HEK293 (cell line): ENCODE measurements around the gene ODF2.

ENCODE experiments used
- CTCF ChIA-PET: fragments of 350-600 bp; formaldehyde crosslinking; extraction: SDS; loops from one replicate; lab custom pipeline; 2021; ENCODE audit warnings: antibody characterized with exemption; lab: Yijun Ruan, JAX
- POLR2A ChIA-PET: fragments of 300-600 bp; formaldehyde crosslinking; extraction: SDS; loops from one replicate; lab custom pipeline; 2020; ENCODE audit warnings: antibody characterized with exemption, inconsistent platforms; lab: Yijun Ruan, JAX
- H3K27ac ChIP-seq: fragments of 200-500 bp; sonication (Bioruptor generic); 2 replicates; pipeline ENCODE4 v1.5.1; 2014; ENCODE audit warnings: low read depth, low read length, control low read depth, inconsistent platforms; ENCODE audit errors: extremely low read depth
- H3K36me3 ChIP-seq, 2 experiments: fragments of 200-500 bp in 1 of 2; sonication (Bioruptor generic) in 1 of 2; 1 replicate in 1 of 2; 2 replicates in 1 of 2; pipeline ENCODE4 v1.5.1; 2014 to 2017; ENCODE audit warnings: inconsistent platforms in 2 of 2, low read length in 2 of 2; ENCODE audit not compliant: control insufficient read depth in 2 of 2, insufficient read depth in 1 of 2
- H3K4me1 ChIP-seq: fragments of 200-500 bp; sonication (Bioruptor generic); 2 replicates; pipeline ENCODE4 v1.5.1; 2014; ENCODE audit warnings: mild to moderate bottlenecking, low read length, inconsistent platforms; ENCODE audit not compliant: control insufficient read depth, insufficient read depth
- H3K4me3 ChIP-seq: 2 replicates; pipeline ENCODE4 v1.5.1; 2011; ENCODE audit warnings: low read depth, mild to moderate bottlenecking, control low read depth, low read length, moderate library complexity
- H3K9me3 ChIP-seq: fragments of 200-500 bp; sonication (Bioruptor generic); 2 replicates; pipeline ENCODE4 v1.5.1; 2014; ENCODE audit warnings: low read depth, low read length, inconsistent platforms; ENCODE audit not compliant: control insufficient read depth, insufficient read depth
- EGR2 ChIP-seq: fragments of 450-650 bp; formaldehyde crosslinking; IDR thresholded peaks from 2 replicates; pipeline ENCODE4 v1.5.1; 2016; ENCODE audit warnings: low read depth, missing biosample characterization, missing genetic modification characterization
- HOXD13 ChIP-seq: sonication (generic); formaldehyde crosslinking; IDR thresholded peaks from 2 replicates; pipeline ENCODE4 v1.8.0; 2022; ENCODE audit warnings: missing genetic modification reagents, borderline replicate concordance
- PRDM1 ChIP-seq: fragments of 450-650 bp; formaldehyde crosslinking; IDR thresholded peaks from 2 replicates; pipeline ENCODE4; 2016; ENCODE audit warnings: missing biosample characterization, missing genetic modification characterization
- REPIN1 ChIP-seq: fragments of 450-650 bp; formaldehyde crosslinking; IDR thresholded peaks from 2 replicates; pipeline ENCODE4 v1.5.1; 2017; ENCODE audit warnings: missing biosample characterization, missing genetic modification characterization, low read depth
- ZFHX2 ChIP-seq: fragments of 450-650 bp; formaldehyde crosslinking; conservative IDR thresholded peaks from 2 replicates; pipeline ENCODE4 v1.5.1; 2016; ENCODE audit warnings: missing biosample characterization, missing genetic modification characterization
- ZFP37 ChIP-seq: fragments of 450-650 bp; formaldehyde crosslinking; IDR thresholded peaks from 2 replicates; pipeline ENCODE4 v1.5.1; 2016; ENCODE audit warnings: missing biosample characterization, missing genetic modification characterization
- ZFP41 ChIP-seq: fragments of 450-650 bp; formaldehyde crosslinking; IDR thresholded peaks from 2 replicates; pipeline ENCODE4 v1.5.1; 2016; ENCODE audit warnings: missing biosample characterization, missing genetic modification characterization, borderline replicate concordance
- ZNF112 ChIP-seq: fragments of 450-650 bp; formaldehyde crosslinking; IDR thresholded peaks from 2 replicates; pipeline ENCODE4 v1.5.0; 2017; ENCODE audit warnings: missing biosample characterization, missing genetic modification characterization
- ZNF37A ChIP-seq: fragments of 450-650 bp; IDR thresholded peaks from 2 replicates; pipeline ENCODE4 v1.5.1; 2018; ENCODE audit warnings: missing biosample characterization, missing genetic modification characterization
- ZNF404 ChIP-seq: fragments of 450-650 bp; formaldehyde crosslinking; IDR thresholded peaks from 2 replicates; pipeline ENCODE4 v1.5.1; 2017; ENCODE audit warnings: missing biosample characterization, missing genetic modification characterization
- ZNF571 ChIP-seq: fragments of 450-650 bp; formaldehyde crosslinking; IDR thresholded peaks from 2 replicates; pipeline ENCODE4 v1.5.0; 2017; ENCODE audit warnings: missing biosample characterization, missing genetic modification characterization
- ZNF624 ChIP-seq: fragments of 450-650 bp; formaldehyde crosslinking; IDR thresholded peaks from 2 replicates; pipeline ENCODE4 v1.5.1; 2017; ENCODE audit warnings: missing biosample characterization, missing genetic modification characterization
- ZNF670 ChIP-seq: fragments of 450-650 bp; formaldehyde crosslinking; IDR thresholded peaks from 2 replicates; pipeline ENCODE4 v1.5.1; 2016; ENCODE audit warnings: missing biosample characterization, missing genetic modification characterization, low read depth
- TF ChIP-seq, protein P1 (sequence below): fragments of 450-650 bp; formaldehyde crosslinking; IDR thresholded peaks from 2 replicates; pipeline ENCODE4 v1.5.1; 2016; ENCODE audit warnings: missing biosample characterization, missing genetic modification characterization
- TF ChIP-seq, protein P2 (sequence below): fragments of 450-650 bp; formaldehyde crosslinking; conservative IDR thresholded peaks from 2 replicates; pipeline ENCODE4 v1.5.1; 2016; ENCODE audit warnings: low read depth, missing biosample characterization, missing genetic modification characterization
- TF ChIP-seq, protein P3 (sequence below): fragments of 450-650 bp; formaldehyde crosslinking; IDR thresholded peaks from 2 replicates; pipeline ENCODE4 v1.5.1; 2016; ENCODE audit warnings: missing biosample characterization, missing genetic modification characterization
- TF ChIP-seq, protein P4 (sequence below): fragments of 450-650 bp; IDR thresholded peaks from 2 replicates; pipeline ENCODE4 v1.5.1; 2018; ENCODE audit warnings: missing biosample characterization, mild to moderate bottlenecking, missing genetic modification characterization

Gene ODF2

DNA sequence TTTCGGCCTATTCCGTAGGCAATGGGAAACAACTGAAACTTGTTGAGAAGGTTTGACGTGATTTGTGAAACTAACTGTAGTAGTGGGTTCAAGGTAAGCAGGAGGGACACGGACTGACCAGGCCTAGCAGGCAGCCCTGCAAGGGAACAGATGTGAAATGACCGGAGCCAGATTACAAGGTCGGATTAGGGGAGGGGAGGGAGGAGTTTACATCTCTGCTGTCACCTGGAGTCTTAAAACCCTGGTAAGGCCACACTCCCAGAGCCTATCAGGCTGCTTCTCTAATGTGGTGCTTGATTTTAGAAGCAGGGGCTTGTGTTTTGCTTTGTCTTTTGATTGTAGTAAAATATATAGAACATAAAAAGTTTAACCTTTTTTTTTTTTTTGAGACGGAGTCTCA lies 93.1 kb downstream of the ODF2 start:
- CTCF ChIA-PET = no interaction called here
- POLR2A ChIA-PET = no interaction called here
- Histone ChIP-seq H3K4me3 (no peak overlapping the region), H3K4me1 (peaks cover 2% of the 10 kb centered on the region), H3K36me3 (no peaks in the 10 kb centered on the region), H3K9me3 (no peaks in the 10 kb centered on the region), H3K27ac (no peak overlapping the region)
- TF ChIP-seq ZNF624 (tag by site-specific recombination) (no peak), ZNF670 (tag by site-specific recombination) (no peak), REPIN1 (tag by site-specific recombination) (no peak), ZNF404 (tag by site-specific recombination) (no peak), ZFP41 (no peak), ZFP37 (no peak), HOXD13 (CRISPR knock-in tag) (no peak), PRDM1 (tag by site-specific recombination) (no peak)
- TF ChIP-seq, protein P1, sequence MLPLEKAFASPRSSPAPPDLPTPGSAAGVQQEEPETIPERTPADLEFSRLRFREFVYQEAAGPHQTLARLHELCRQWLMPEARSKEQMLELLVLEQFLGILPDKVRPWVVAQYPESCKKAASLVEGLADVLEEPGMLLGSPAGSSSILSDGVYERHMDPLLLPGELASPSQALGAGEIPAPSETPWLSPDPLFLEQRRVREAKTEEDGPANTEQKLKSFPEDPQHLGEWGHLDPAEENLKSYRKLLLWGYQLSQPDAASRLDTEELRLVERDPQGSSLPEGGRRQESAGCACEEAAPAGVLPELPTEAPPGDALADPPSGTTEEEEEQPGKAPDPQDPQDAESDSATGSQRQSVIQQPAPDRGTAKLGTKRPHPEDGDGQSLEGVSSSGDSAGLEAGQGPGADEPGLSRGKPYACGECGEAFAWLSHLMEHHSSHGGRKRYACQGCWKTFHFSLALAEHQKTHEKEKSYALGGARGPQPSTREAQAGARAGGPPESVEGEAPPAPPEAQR (tag by site-specific recombination) = no peak
- TF ChIP-seq, protein P2, sequence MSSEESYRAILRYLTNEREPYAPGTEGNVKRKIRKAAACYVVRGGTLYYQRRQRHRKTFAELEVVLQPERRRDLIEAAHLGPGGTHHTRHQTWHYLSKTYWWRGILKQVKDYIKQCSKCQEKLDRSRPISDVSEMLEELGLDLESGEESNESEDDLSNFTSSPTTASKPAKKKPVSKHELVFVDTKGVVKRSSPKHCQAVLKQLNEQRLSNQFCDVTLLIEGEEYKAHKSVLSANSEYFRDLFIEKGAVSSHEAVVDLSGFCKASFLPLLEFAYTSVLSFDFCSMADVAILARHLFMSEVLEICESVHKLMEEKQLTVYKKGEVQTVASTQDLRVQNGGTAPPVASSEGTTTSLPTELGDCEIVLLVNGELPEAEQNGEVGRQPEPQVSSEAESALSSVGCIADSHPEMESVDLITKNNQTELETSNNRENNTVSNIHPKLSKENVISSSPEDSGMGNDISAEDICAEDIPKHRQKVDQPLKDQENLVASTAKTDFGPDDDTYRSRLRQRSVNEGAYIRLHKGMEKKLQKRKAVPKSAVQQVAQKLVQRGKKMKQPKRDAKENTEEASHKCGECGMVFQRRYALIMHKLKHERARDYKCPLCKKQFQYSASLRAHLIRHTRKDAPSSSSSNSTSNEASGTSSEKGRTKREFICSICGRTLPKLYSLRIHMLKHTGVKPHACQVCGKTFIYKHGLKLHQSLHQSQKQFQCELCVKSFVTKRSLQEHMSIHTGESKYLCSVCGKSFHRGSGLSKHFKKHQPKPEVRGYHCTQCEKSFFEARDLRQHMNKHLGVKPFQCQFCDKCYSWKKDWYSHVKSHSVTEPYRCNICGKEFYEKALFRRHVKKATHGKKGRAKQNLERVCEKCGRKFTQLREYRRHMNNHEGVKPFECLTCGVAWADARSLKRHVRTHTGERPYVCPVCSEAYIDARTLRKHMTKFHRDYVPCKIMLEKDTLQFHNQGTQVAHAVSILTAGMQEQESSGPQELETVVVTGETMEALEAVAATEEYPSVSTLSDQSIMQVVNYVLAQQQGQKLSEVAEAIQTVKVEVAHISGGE (tag by site-specific recombination) = no peak

DNA sequence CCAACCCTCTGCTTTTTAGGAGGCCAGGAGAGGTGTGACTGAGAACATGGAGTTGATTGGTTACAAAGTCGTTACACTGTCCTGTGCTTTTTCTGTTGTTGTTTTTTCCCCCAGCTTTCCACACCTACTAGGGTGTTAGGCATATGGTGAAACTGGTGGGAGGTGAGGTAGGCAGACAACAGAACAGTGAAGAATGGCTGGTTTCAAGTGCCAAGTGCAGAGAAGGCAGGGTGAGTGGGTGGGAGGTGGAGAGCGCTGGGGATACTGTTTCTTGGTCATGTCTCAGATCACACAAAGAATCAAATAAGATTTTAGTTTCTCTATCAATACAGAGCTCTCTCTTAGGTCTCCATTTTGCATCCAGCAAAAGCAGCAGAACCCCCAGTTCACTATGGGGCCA lies 94.4 kb downstream of the ODF2 start:
- peak; percentile 97 for TF ChIP-seq EGR2 (tag by site-specific recombination)
- no peak for TF ChIP-seq ZNF571
- TF ChIP-seq, protein P3, sequence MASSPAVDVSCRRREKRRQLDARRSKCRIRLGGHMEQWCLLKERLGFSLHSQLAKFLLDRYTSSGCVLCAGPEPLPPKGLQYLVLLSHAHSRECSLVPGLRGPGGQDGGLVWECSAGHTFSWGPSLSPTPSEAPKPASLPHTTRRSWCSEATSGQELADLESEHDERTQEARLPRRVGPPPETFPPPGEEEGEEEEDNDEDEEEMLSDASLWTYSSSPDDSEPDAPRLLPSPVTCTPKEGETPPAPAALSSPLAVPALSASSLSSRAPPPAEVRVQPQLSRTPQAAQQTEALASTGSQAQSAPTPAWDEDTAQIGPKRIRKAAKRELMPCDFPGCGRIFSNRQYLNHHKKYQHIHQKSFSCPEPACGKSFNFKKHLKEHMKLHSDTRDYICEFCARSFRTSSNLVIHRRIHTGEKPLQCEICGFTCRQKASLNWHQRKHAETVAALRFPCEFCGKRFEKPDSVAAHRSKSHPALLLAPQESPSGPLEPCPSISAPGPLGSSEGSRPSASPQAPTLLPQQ (tag by site-specific recombination) = no peak
- TF ChIP-seq ZNF112 (tag by site-specific recombination) = no peak
- no peak for TF ChIP-seq ZNF37A (tag by site-specific recombination)
- peak; percentile 98 for TF ChIP-seq ZFHX2 (tag by site-specific recombination)
- TF ChIP-seq, protein P4, sequence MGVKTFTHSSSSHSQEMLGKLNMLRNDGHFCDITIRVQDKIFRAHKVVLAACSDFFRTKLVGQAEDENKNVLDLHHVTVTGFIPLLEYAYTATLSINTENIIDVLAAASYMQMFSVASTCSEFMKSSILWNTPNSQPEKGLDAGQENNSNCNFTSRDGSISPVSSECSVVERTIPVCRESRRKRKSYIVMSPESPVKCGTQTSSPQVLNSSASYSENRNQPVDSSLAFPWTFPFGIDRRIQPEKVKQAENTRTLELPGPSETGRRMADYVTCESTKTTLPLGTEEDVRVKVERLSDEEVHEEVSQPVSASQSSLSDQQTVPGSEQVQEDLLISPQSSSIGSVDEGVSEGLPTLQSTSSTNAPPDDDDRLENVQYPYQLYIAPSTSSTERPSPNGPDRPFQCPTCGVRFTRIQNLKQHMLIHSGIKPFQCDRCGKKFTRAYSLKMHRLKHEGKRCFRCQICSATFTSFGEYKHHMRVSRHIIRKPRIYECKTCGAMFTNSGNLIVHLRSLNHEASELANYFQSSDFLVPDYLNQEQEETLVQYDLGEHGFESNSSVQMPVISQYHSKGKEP (tag by site-specific recombination) = no peak
- no peak overlapping the region for H3K4me3 ChIP-seq
- H3K27ac ChIP-seq = no peak overlapping the region
- CTCF ChIA-PET = interaction anchor here (0.5 to 0.8 kb wide), 4 partner anchors 10 to 56 kb away, joined by 3 to 4 read pairs (median 4); no protein-coding TSS in a partner anchor
- H3K4me1 ChIP-seq = peaks cover 7% of the 10 kb centered on the region
- no peaks in the 10 kb centered on the region for H3K9me3 ChIP-seq
- POLR2A ChIA-PET = interaction anchor here (0.9 to 2.3 kb wide), 4 partner anchors 9 to 46 kb away, joined by 3 to 7 read pairs (median 4); partner anchors contain the start of gene GLE1
- no peaks in the 10 kb centered on the region for H3K36me3 ChIP-seq
